HepG2 (cell line): Measurements from ENCODE around the gene ZFP28.

Experiments used
- CCAR2 ChIP-seq: fragments of 200-400 bp; formaldehyde crosslinking; optimal IDR thresholded peaks from 2 replicates; pipeline ENCODE3; 2018; ENCODE audit warnings: low read depth, mild to moderate bottlenecking, low read length, moderate library complexity
- SMC3 ChIP-seq: IDR thresholded peaks from 2 replicates; pipeline ENCODE4 v1.6.1; 2011; ENCODE audit warnings: low read length, improper control_type of control experiment
- TEAD3 ChIP-seq: optimal IDR thresholded peaks from 2 replicates; pipeline ENCODE3; 2016; ENCODE audit warnings: borderline replicate concordance
- ZIK1 ChIP-seq: sonication (generic); formaldehyde crosslinking; IDR thresholded peaks from 2 replicates; pipeline ENCODE4 v1.5.0; 2020; ENCODE audit warnings: mild to moderate bottlenecking, low read depth, missing genetic modification reagents, borderline replicate concordance
- ZNF274 ChIP-seq: sonication (generic); formaldehyde crosslinking; IDR thresholded peaks from 2 replicates; pipeline ENCODE4 v1.5.1; 2020; ENCODE audit warnings: mild to moderate bottlenecking, missing genetic modification reagents
- TF ChIP-seq, protein P1 (sequence below): sonication (generic); formaldehyde crosslinking; IDR thresholded peaks from 2 replicates; pipeline ENCODE4 v1.5.0; 2020; ENCODE audit warnings: mild to moderate bottlenecking, missing genetic modification reagents, moderate library complexity
- TF ChIP-seq, protein P2 (sequence below), 2 experiments: fragments of 450-650 bp in 1 of 2; sonication (generic) in 1 of 2; formaldehyde crosslinking; IDR thresholded peaks; 2 replicates each; pipeline versions ENCODE4 v1.5.0 to v1.8.0; 2020 to 2022; ENCODE audit warnings: mild to moderate bottlenecking in 1 of 2, missing genetic modification reagents in 1 of 2

DNA sequence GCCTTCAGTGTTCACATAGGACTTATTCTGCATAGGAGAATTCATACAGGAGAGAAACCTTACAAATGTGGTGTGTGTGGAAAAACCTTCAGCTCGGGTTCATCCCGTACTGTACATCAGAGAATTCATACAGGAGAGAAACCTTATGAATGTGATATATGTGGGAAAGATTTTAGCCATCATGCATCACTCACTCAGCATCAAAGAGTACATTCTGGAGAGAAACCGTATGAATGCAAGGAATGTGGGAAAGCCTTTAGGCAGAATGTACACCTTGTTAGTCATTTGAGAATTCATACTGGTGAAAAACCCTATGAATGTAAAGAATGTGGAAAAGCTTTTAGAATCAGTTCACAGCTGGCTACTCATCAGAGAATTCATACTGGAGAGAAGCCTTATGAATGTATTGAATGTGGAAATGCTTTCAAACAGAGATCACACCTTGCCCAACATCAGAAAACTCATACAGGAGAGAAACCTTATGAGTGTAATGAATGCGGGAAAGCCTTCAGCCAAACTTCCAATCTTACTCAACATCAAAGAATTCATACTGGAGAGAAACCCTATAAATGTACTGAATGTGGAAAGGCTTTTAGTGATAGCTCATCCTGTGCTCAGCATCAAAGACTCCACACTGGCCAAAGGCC, 13.4 kb upstream of the ZFP28 start:
- TF ChIP-seq ZNF274 (CRISPR knock-in tag): no peak
- no peak for TF ChIP-seq SMC3
- TF ChIP-seq CCAR2: no peak
- TF ChIP-seq, protein P1, sequence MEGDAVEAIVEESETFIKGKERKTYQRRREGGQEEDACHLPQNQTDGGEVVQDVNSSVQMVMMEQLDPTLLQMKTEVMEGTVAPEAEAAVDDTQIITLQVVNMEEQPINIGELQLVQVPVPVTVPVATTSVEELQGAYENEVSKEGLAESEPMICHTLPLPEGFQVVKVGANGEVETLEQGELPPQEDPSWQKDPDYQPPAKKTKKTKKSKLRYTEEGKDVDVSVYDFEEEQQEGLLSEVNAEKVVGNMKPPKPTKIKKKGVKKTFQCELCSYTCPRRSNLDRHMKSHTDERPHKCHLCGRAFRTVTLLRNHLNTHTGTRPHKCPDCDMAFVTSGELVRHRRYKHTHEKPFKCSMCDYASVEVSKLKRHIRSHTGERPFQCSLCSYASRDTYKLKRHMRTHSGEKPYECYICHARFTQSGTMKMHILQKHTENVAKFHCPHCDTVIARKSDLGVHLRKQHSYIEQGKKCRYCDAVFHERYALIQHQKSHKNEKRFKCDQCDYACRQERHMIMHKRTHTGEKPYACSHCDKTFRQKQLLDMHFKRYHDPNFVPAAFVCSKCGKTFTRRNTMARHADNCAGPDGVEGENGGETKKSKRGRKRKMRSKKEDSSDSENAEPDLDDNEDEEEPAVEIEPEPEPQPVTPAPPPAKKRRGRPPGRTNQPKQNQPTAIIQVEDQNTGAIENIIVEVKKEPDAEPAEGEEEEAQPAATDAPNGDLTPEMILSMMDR (CRISPR knock-in tag): no peak
- no peak for TF ChIP-seq ZIK1 (CRISPR knock-in tag)
- TF ChIP-seq, protein P2, sequence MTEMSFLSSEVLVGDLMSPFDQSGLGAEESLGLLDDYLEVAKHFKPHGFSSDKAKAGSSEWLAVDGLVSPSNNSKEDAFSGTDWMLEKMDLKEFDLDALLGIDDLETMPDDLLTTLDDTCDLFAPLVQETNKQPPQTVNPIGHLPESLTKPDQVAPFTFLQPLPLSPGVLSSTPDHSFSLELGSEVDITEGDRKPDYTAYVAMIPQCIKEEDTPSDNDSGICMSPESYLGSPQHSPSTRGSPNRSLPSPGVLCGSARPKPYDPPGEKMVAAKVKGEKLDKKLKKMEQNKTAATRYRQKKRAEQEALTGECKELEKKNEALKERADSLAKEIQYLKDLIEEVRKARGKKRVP (CRISPR knock-in tag; IDR thresholded peaks at IDR 0.05): no peak
- no peak for TF ChIP-seq TEAD3
